Measurements from ENCODE around the gene HRH3. TPM values are rescaled to one million over a fixed set of nuclear protein-coding genes. Genes with fewer than 3 reads are reported as not detected.

Gene HRH3
- total RNA-seq, 1 experiment from 2014 or later: 1.8 TPM

GRCh38 chr20:62222972-62223371 is 2.9 kb upstream of the HRH3 start:
- Histone ChIP-seq H3K23ac (ENCODE audit: insufficient read length, low read depth, low read length) (no peak overlapping the region), H2BK120ac (ENCODE audit: low read depth, low read length, poor library complexity, severe bottlenecking) (no peak overlapping the region), H2BK12ac (ENCODE audit: insufficient read length, low read depth, low read length) (no peak overlapping the region), H3K56ac (ENCODE audit: insufficient read length, low read depth, low read length) (no peak overlapping the region), H3K27me3 (ENCODE audit: insufficient read depth, low read length) (peaks cover 25% of the 10 kb centered on the region; the same call in 1 of the 2 replicates), H3K79me2 (ENCODE audit: insufficient read depth, low read length) (no peaks in the 10 kb centered on the region), H3K14ac (ENCODE audit: insufficient read depth, low read length) (no peak overlapping the region; the same call in 1 of the 2 replicates), H3K4ac (ENCODE audit: low read depth, low read length) (no peak overlapping the region), H3K9me3 (ENCODE audit: control insufficient read depth, low read depth, low read length) (no peaks in the 10 kb centered on the region), H3K23me2 (ENCODE audit: insufficient read length, low read depth, low read length, poor library complexity, severe bottlenecking) (peaks cover 12% of the 10 kb centered on the region), H2BK20ac (ENCODE audit: low read depth, low read length, poor library complexity, severe bottlenecking) (no peak overlapping the region), H4K20me1 (ENCODE audit: control insufficient read depth, insufficient read depth, insufficient read length) (no peaks in the 10 kb centered on the region), H4K8ac (replicated peaks; ENCODE audit: insufficient read length, low read depth, low read length) (no peak overlapping the region), H3K27ac (ENCODE audit: insufficient read length, low read depth, low read length) (no peak overlapping the region), H2AFZ (ENCODE audit: low read length) (no peak overlapping the region), H3K4me2 (ENCODE audit: insufficient read depth, insufficient read length, low read length) (no peak overlapping the region), H4K5ac (ENCODE audit: insufficient read length, low read depth, low read length) (no peak overlapping the region), H3K9ac (ENCODE audit: extremely low read depth, insufficient read length, low read length) (no peak overlapping the region), H4K91ac (ENCODE audit: insufficient read length, low read depth, low read length) (no peak overlapping the region), H3K18ac (ENCODE audit: insufficient read length, low read depth, low read length) (no peak overlapping the region), H2BK15ac (ENCODE audit: low read depth, low read length) (no peak overlapping the region), H3K79me1 (ENCODE audit: insufficient read depth, low read depth, low read length, poor library complexity, severe bottlenecking) (no peaks in the 10 kb centered on the region), H2AK5ac (ENCODE audit: insufficient read length, low read length) (no peak overlapping the region), H2BK5ac (ENCODE audit: insufficient read length, low read length) (no peak overlapping the region), H3T11ph (ENCODE audit: low read length) (no peak overlapping the region), H3K4me1 (ENCODE audit: insufficient read depth, low read length) (no peaks in the 10 kb centered on the region)
- no peak overlapping the region for H3K27ac Mint-ChIP-seq
- DNase-seq: no peak
- peaks cover 77% of the 10 kb centered on the region for H3K27me3 Mint-ChIP-seq (ENCODE audit: low read depth)
- peaks cover 16 to 25% of the 10 kb centered on the region in 2 experiments for H3K4me1 Mint-ChIP-seq
- H3K9me3 Mint-ChIP-seq: no peaks in the 10 kb centered on the region
- no CpG with 5 or more reads among the region's 13 CpGs for WGBS (ENCODE audit: extremely low coverage, insufficient read length, low lambda C conversion rate)
- no peak overlapping the region for H3K4me3 Mint-ChIP-seq
- no peaks in the 10 kb centered on the region for H3K36me3 Mint-ChIP-seq (ENCODE audit: insufficient read depth in 1 of 3, low read depth in 3 of 3)
- TF ChIP-seq, protein P1, sequence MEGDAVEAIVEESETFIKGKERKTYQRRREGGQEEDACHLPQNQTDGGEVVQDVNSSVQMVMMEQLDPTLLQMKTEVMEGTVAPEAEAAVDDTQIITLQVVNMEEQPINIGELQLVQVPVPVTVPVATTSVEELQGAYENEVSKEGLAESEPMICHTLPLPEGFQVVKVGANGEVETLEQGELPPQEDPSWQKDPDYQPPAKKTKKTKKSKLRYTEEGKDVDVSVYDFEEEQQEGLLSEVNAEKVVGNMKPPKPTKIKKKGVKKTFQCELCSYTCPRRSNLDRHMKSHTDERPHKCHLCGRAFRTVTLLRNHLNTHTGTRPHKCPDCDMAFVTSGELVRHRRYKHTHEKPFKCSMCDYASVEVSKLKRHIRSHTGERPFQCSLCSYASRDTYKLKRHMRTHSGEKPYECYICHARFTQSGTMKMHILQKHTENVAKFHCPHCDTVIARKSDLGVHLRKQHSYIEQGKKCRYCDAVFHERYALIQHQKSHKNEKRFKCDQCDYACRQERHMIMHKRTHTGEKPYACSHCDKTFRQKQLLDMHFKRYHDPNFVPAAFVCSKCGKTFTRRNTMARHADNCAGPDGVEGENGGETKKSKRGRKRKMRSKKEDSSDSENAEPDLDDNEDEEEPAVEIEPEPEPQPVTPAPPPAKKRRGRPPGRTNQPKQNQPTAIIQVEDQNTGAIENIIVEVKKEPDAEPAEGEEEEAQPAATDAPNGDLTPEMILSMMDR (conservative IDR thresholded peaks at IDR 0.05): no peak
